Measurements from ENCODE around the gene TMEM126B.

Gene TMEM126B

DNA sequence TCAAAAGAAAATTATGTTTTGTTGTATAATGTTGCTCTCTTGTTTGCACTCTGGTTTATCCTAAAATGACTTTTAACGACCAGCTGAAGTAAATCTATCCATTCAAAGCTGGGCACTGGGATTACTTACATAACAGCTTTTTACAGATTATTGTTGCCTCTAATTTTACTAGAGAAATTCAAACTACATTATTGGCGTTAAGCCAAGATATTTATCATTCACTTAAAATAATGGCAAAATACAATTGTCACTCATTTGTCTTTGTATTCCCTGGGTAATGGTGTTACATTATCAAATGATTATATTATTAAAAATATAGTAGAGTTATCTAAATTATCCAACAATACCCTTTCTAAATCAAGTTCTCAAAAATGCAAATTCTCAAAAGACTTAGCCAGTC lies 31.5 kb upstream of the TMEM126B start (continued):
- TF ChIP-seq, protein P1, sequence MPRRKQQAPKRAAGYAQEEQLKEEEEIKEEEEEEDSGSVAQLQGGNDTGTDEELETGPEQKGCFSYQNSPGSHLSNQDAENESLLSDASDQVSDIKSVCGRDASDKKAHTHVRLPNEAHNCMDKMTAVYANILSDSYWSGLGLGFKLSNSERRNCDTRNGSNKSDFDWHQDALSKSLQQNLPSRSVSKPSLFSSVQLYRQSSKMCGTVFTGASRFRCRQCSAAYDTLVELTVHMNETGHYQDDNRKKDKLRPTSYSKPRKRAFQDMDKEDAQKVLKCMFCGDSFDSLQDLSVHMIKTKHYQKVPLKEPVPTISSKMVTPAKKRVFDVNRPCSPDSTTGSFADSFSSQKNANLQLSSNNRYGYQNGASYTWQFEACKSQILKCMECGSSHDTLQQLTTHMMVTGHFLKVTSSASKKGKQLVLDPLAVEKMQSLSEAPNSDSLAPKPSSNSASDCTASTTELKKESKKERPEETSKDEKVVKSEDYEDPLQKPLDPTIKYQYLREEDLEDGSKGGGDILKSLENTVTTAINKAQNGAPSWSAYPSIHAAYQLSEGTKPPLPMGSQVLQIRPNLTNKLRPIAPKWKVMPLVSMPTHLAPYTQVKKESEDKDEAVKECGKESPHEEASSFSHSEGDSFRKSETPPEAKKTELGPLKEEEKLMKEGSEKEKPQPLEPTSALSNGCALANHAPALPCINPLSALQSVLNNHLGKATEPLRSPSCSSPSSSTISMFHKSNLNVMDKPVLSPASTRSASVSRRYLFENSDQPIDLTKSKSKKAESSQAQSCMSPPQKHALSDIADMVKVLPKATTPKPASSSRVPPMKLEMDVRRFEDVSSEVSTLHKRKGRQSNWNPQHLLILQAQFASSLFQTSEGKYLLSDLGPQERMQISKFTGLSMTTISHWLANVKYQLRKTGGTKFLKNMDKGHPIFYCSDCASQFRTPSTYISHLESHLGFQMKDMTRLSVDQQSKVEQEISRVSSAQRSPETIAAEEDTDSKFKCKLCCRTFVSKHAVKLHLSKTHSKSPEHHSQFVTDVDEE (CRISPR knock-in tag; IDR thresholded peaks at IDR 0.05): no peak
- TF ChIP-seq, protein P2, sequence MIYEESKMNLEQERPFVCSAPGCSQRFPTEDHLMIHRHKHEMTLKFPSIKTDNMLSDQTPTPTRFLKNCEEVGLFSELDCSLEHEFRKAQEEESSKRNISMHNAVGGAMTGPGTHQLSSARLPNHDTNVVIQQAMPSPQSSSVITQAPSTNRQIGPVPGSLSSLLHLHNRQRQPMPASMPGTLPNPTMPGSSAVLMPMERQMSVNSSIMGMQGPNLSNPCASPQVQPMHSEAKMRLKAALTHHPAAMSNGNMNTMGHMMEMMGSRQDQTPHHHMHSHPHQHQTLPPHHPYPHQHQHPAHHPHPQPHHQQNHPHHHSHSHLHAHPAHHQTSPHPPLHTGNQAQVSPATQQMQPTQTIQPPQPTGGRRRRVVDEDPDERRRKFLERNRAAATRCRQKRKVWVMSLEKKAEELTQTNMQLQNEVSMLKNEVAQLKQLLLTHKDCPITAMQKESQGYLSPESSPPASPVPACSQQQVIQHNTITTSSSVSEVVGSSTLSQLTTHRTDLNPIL (CRISPR knock-in tag; IDR thresholded peaks at IDR 0.05; ENCODE audit: low read depth): no peak
- no peak for TF ChIP-seq OSR1 (CRISPR knock-in tag; IDR thresholded peaks at IDR 0.05)
- TF ChIP-seq PPARA (CRISPR knock-in tag; IDR thresholded peaks at IDR 0.05; ENCODE audit: borderline replicate concordance): no peak
- no peak for TF ChIP-seq TCF4 (CRISPR knock-in tag; IDR thresholded peaks at IDR 0.05; ENCODE audit: borderline replicate concordance)
- TF ChIP-seq ARNTL (CRISPR knock-in tag; IDR thresholded peaks at IDR 0.05; ENCODE audit: borderline replicate concordance, low read depth): no peak
- no peak for TF ChIP-seq RARB (CRISPR knock-in tag; IDR thresholded peaks at IDR 0.05)
- no peak for TF ChIP-seq ZFP30 (CRISPR knock-in tag; IDR thresholded peaks at IDR 0.05)
- TF ChIP-seq ISL1 (CRISPR knock-in tag; IDR thresholded peaks at IDR 0.05): no peak

DNA sequence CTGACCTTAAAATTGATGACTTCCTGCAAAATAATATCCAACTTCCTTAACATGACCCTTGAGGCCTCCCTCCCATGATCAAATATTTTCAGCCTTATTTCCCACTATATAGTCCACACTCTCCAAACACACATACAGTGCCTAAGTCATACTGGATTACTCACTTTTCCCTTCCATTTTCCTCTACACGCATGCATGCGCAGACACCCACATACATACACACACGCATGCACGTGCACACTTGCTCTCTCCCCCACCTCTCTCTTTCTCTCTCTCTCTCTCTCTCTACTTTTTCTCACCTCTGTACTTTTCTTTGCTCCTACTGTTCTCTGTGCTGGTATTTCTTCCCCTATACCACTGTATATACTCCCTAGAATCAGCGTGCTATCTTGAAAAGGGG lies 29.3 kb upstream of the TMEM126B start:
- no peak for ATAC-seq
- TF ChIP-seq ZC3H10 (CRISPR knock-in tag; IDR thresholded peaks at IDR 0.05) (no peak), SNAI2 (CRISPR knock-in tag; IDR thresholded peaks at IDR 0.05) (no peak), ISL1 (CRISPR knock-in tag; IDR thresholded peaks at IDR 0.05) (no peak), CSDC2 (CRISPR knock-in tag; IDR thresholded peaks at IDR 0.05) (no peak), TCF4 (CRISPR knock-in tag; IDR thresholded peaks at IDR 0.05; ENCODE audit: borderline replicate concordance) (no peak), BACH2 (CRISPR knock-in tag; IDR thresholded peaks at IDR 0.05; ENCODE audit: borderline replicate concordance) (no peak), ZFP30 (CRISPR knock-in tag; IDR thresholded peaks at IDR 0.05) (no peak), GLIS3 (CRISPR knock-in tag; IDR thresholded peaks at IDR 0.05) (no peak), ESRRG (CRISPR knock-in tag; IDR thresholded peaks at IDR 0.05) (no peak), ZNF565 (CRISPR knock-in tag; conservative IDR thresholded peaks at IDR 0.05; ENCODE audit: low read depth) (no peak), ZFP3 (CRISPR knock-in tag; IDR thresholded peaks at IDR 0.05) (no peak), OSR1 (CRISPR knock-in tag; IDR thresholded peaks at IDR 0.05) (no peak), RARB (CRISPR knock-in tag; IDR thresholded peaks at IDR 0.05) (no peak), ARNTL (CRISPR knock-in tag; IDR thresholded peaks at IDR 0.05; ENCODE audit: borderline replicate concordance, low read depth) (no peak)
- TF ChIP-seq, protein P3, sequence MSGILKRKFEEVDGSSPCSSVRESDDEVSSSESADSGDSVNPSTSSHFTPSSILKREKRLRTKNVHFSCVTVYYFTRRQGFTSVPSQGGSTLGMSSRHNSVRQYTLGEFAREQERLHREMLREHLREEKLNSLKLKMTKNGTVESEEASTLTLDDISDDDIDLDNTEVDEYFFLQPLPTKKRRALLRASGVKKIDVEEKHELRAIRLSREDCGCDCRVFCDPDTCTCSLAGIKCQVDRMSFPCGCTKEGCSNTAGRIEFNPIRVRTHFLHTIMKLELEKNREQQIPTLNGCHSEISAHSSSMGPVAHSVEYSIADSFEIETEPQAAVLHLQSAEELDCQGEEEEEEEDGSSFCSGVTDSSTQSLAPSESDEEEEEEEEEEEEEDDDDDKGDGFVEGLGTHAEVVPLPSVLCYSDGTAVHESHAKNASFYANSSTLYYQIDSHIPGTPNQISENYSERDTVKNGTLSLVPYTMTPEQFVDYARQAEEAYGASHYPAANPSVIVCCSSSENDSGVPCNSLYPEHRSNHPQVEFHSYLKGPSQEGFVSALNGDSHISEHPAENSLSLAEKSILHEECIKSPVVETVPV (CRISPR knock-in tag; IDR thresholded peaks at IDR 0.05): no peak
- TF ChIP-seq, protein P4, sequence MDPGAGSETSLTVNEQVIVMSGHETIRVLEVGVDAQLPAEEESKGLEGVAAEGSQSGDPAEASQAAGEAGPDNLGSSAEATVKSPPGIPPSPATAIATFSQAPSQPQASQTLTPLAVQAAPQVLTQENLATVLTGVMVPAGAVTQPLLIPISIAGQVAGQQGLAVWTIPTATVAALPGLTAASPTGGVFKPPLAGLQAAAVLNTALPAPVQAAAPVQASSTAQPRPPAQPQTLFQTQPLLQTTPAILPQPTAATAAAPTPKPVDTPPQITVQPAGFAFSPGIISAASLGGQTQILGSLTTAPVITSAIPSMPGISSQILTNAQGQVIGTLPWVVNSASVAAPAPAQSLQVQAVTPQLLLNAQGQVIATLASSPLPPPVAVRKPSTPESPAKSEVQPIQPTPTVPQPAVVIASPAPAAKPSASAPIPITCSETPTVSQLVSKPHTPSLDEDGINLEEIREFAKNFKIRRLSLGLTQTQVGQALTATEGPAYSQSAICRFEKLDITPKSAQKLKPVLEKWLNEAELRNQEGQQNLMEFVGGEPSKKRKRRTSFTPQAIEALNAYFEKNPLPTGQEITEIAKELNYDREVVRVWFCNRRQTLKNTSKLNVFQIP (CRISPR knock-in tag; IDR thresholded peaks at IDR 0.05; ENCODE audit: borderline replicate concordance, low read depth): no peak

DNA sequence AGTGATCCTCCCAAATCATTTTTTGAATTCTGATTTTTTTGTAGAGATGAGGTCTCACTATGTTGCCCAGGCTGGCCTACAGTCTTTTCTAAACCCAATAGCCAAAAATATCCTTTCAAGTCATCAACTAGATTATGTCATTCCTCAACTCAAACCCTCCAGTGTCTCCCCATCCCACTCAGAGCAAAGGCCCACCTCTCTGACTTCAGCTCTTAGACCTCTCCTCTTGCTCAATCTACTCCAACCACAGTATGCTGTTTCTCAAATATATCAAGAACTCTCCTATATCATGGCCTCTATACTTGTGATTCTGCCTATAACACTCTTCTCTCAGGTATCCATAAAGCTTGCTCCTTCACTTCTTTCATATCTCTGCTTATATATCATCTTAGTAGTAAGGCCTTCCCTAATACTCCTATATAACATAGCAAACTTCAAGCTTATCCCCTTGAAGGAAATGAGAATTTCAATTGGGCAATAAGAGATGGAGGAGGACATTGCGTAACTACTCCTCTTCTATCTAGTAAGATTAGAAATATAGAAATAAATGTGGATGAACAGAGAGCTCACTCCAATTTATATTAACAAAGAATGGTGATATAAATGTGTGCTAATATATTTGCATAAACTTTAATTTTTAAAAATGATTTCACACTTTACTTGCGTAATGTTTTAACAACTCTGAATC lies 25.7 kb upstream of the TMEM126B start:
- ATAC-seq: no peak
- TF ChIP-seq ARNTL (CRISPR knock-in tag; IDR thresholded peaks at IDR 0.05; ENCODE audit: borderline replicate concordance, low read depth) (no peak), ZNF565 (CRISPR knock-in tag; conservative IDR thresholded peaks at IDR 0.05; ENCODE audit: low read depth) (no peak), ZNF70 (CRISPR knock-in tag; IDR thresholded peaks at IDR 0.05) (no peak), ISL1 (CRISPR knock-in tag; IDR thresholded peaks at IDR 0.05) (no peak), ZFP30 (CRISPR knock-in tag; IDR thresholded peaks at IDR 0.05) (no peak)
- TF ChIP-seq, protein P3 (CRISPR knock-in tag; IDR thresholded peaks at IDR 0.05): no peak
- TF ChIP-seq, protein P1 (CRISPR knock-in tag; IDR thresholded peaks at IDR 0.05): no peak

Measured in SK-N-SH treated with all-trans-retinoic acid at 6 μM for 48 hours (cell line).